Prostate gland (tissue), 2 donors: Measurements from ENCODE around the gene CRIP3.

ENCODE experiments used
- POLR2A ChIP-seq: fragments of 450-650 bp; IDR thresholded peaks from one replicate; pipeline ENCODE4 v1.6.1; 2016; ENCODE audit warnings: antibody characterized with exemption, mild to moderate bottlenecking
- POLR2AphosphoS5 ChIP-seq: sonication (generic); formaldehyde crosslinking; IDR thresholded peaks from one replicate; pipeline ENCODE4 v1.6.1; 2017; ENCODE audit warnings: antibody characterized with exemption
- TF ChIP-seq, protein P1 (sequence below), 4 experiments: fragments of 200-600 bp in 2 of 4; fragments of 450-650 bp in 2 of 4; sonication (generic) in 2 of 4; IDR thresholded peaks; 1 replicate in 3 of 4; 2 replicates in 1 of 4; pipeline ENCODE4 v1.5.1; 2016 to 2019; ENCODE audit warnings: antibody characterized with exemption in 4 of 4, mild to moderate bottlenecking in 2 of 4, moderate library complexity in 2 of 4

DNA sequence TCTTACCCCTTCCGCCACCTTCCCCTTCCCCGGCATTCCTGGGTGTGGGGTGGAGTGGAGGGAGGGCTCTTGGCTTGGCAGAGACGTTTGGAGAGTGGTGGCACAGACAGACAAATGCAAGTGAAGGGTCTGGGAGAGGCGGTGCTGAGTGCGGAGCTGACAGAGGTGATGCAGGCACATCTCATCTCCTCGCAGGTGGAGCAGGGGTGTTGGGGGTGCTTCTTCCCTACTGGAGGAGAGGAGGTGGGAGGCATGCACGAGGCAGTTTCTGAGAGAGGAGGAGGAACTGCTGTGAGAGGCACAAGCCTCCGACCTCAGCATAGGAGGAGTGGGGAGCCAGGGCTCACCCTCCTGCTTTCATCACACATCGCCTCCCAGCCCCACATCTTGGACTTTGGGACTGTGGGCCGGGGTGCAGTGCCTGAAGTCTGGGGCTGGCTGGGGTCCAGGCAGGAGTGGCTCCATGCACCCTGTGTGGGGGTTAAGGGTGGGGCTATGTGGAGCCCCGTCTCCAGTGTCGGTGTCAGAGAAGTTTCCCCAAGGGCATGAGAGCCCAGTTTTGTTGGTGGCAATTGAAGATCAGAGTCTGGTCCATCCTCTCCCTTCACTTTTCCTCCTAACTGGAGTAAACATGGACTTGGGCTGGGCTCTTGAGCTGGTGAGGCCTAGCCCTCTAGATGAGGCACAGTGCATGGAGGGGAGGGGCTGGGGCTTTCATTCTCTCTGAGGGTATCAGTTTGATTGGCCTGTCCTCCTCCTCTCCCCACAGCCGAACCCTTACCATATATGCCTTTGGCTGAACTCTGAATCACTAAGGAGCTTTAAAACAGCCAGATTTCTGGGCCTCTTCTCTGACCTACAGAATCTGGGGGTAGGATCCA, 30.7 kb downstream of the CRIP3 start:
- TF ChIP-seq, protein P1, sequence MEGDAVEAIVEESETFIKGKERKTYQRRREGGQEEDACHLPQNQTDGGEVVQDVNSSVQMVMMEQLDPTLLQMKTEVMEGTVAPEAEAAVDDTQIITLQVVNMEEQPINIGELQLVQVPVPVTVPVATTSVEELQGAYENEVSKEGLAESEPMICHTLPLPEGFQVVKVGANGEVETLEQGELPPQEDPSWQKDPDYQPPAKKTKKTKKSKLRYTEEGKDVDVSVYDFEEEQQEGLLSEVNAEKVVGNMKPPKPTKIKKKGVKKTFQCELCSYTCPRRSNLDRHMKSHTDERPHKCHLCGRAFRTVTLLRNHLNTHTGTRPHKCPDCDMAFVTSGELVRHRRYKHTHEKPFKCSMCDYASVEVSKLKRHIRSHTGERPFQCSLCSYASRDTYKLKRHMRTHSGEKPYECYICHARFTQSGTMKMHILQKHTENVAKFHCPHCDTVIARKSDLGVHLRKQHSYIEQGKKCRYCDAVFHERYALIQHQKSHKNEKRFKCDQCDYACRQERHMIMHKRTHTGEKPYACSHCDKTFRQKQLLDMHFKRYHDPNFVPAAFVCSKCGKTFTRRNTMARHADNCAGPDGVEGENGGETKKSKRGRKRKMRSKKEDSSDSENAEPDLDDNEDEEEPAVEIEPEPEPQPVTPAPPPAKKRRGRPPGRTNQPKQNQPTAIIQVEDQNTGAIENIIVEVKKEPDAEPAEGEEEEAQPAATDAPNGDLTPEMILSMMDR (IDR thresholded peaks at IDR 0.05) = no peak
- TF ChIP-seq POLR2AphosphoS5 (no peak), POLR2A (no peak)
